T-helper 1 cell treated with Interleukin-12 subunit alpha and Interleukin-12 subunit beta and Interleukin-4 antibody, amounts not matched to agents 30 μg/mL and 1 μg/mL, for 36 hours (primary cell): ENCODE data around the gene RAD23A.

Source experiments
- H3K27ac Mint-ChIP-seq: one replicate; pipeline ENCODE4 v1.8.0; 2021; ENCODE audit warnings: mild to moderate bottlenecking, mixed read lengths
- H3K27me3 Mint-ChIP-seq: one replicate; pipeline ENCODE4 v1.8.0; 2021; ENCODE audit warnings: low read depth, mixed read lengths
- H3K36me3 Mint-ChIP-seq: one replicate; pipeline ENCODE4 v1.8.0; 2021; ENCODE audit warnings: low read depth, mixed read lengths
- H3K4me1 Mint-ChIP-seq: one replicate; pipeline ENCODE4 v1.8.0; 2021; ENCODE audit warnings: low read depth, mixed read lengths
- H3K4me3 Mint-ChIP-seq: one replicate; pipeline ENCODE4 v1.8.0; 2021; ENCODE audit warnings: mild to moderate bottlenecking, moderate library complexity, mixed read lengths
- H3K9me3 Mint-ChIP-seq: one replicate; pipeline ENCODE4 v1.8.0; 2021; ENCODE audit warnings: mixed read lengths

RAD23A gene

GRCh38 chr19:12994701-12995595, 49.3 kb downstream of the RAD23A start, which contains the start of gene NFIX:
Gene NFIX, plus strand, starts transcription at chr19:12995475. Its CDS starts 363 bp downstream, at chr19:12995838.
- Mint-ChIP-seq H3K9me3 (no peaks in the 10 kb centered on the region), H3K4me1 (peaks cover 5% of the 10 kb centered on the region), H3K36me3 (no peaks in the 10 kb centered on the region), H3K4me3 (peak within 1 kb of the TSS; percentile 83), H3K27ac (peak within 1 kb of the TSS; percentile 62), H3K27me3 (peaks cover 54% of the 10 kb centered on the region)

- Mint-ChIP-seq H3K36me3 (no peaks in the 10 kb centered on the region), H3K9me3 (no peaks in the 10 kb centered on the region), H3K4me1 (peaks cover 5% of the 10 kb centered on the region), H3K4me3 (no peak overlapping the region), H3K27ac (no peak overlapping the region), H3K27me3 (peaks cover 52% of the 10 kb centered on the region)
Measured at GRCh38 chr19:12995596-12996405, 50.1 kb downstream of the RAD23A start.

- no peak overlapping the region for H3K4me3 Mint-ChIP-seq
- no peaks in the 10 kb centered on the region for H3K36me3 Mint-ChIP-seq
- peaks cover 46% of the 10 kb centered on the region for H3K27me3 Mint-ChIP-seq
- H3K9me3 Mint-ChIP-seq = no peaks in the 10 kb centered on the region
- H3K27ac Mint-ChIP-seq = no peak overlapping the region
- H3K4me1 Mint-ChIP-seq = peaks cover 5% of the 10 kb centered on the region
Measured at GRCh38 chr19:12996406-12997094, 50.9 kb downstream of the RAD23A start.

- H3K4me3 Mint-ChIP-seq = no peak overlapping the region
- H3K36me3 Mint-ChIP-seq = no peaks in the 10 kb centered on the region
- H3K27ac Mint-ChIP-seq = no peak overlapping the region
- H3K9me3 Mint-ChIP-seq = no peaks in the 10 kb centered on the region
- H3K27me3 Mint-ChIP-seq = peaks cover 46% of the 10 kb centered on the region
- peaks cover 5% of the 10 kb centered on the region for H3K4me1 Mint-ChIP-seq
Measured at GRCh38 chr19:12997179-12997966, 51.7 kb downstream of the RAD23A start.

GRCh38 chr19:12997967-12998940, 52.6 kb downstream of the RAD23A start:
- no peaks in the 10 kb centered on the region for H3K9me3 Mint-ChIP-seq
- no peak overlapping the region for H3K27ac Mint-ChIP-seq

GRCh38 chr19:13001166-13001501, 55.5 kb downstream of the RAD23A start:
- H3K9me3 Mint-ChIP-seq = no peaks in the 10 kb centered on the region
- no peak overlapping the region for H3K27ac Mint-ChIP-seq
- H3K36me3 Mint-ChIP-seq = no peaks in the 10 kb centered on the region
- H3K4me3 Mint-ChIP-seq = no peak overlapping the region
- H3K27me3 Mint-ChIP-seq = peaks cover 26% of the 10 kb centered on the region
- no peaks in the 10 kb centered on the region for H3K4me1 Mint-ChIP-seq

More at GRCh38 chr19:12997967-12998940, 52.6 kb downstream of the RAD23A start:
- peaks cover 5% of the 10 kb centered on the region for H3K4me1 Mint-ChIP-seq
- H3K36me3 Mint-ChIP-seq = no peaks in the 10 kb centered on the region
- peak overlapping the region; percentile 40 for H3K4me3 Mint-ChIP-seq
- peaks cover 44% of the 10 kb centered on the region for H3K27me3 Mint-ChIP-seq

- no peaks in the 10 kb centered on the region for H3K36me3 Mint-ChIP-seq
- no peaks in the 10 kb centered on the region for H3K4me1 Mint-ChIP-seq
- peaks cover 25% of the 10 kb centered on the region for H3K27me3 Mint-ChIP-seq
- no peaks in the 10 kb centered on the region for H3K9me3 Mint-ChIP-seq
- no peak overlapping the region for H3K4me3 Mint-ChIP-seq
- H3K27ac Mint-ChIP-seq = no peak overlapping the region
Measured at GRCh38 chr19:13001502-13002165, 56.0 kb downstream of the RAD23A start.

GRCh38 chr19:13002166-13002898, 56.7 kb downstream of the RAD23A start:
- Mint-ChIP-seq H3K4me1 (no peaks in the 10 kb centered on the region), H3K4me3 (no peak overlapping the region), H3K27me3 (peaks cover 18% of the 10 kb centered on the region), H3K9me3 (no peaks in the 10 kb centered on the region), H3K27ac (no peak overlapping the region), H3K36me3 (no peaks in the 10 kb centered on the region)

- Mint-ChIP-seq H3K4me3 (no peak overlapping the region), H3K36me3 (no peaks in the 10 kb centered on the region), H3K27ac (no peak overlapping the region), H3K4me1 (no peaks in the 10 kb centered on the region), H3K27me3 (peaks cover 11% of the 10 kb centered on the region), H3K9me3 (no peaks in the 10 kb centered on the region)
Measured at GRCh38 chr19:13003081-13003480, 57.4 kb downstream of the RAD23A start.
